BJ (cell line): ENCODE results near the gene MAB21L2. TPM values are rescaled to one million over a fixed set of nuclear protein-coding genes. Genes with fewer than 3 reads are reported as not detected.
"Not testable (repeated sequence)": the region's sequence is repeated elsewhere in the genome, so short reads cannot be mapped to it uniquely, and the experiment has no call there.

Source experiments
- CTCF ChIA-PET: fragments of 350-600 bp; formaldehyde crosslinking; extraction: SDS; loops from one replicate; lab custom pipeline; 2021; ENCODE audit warnings: antibody characterized with exemption, inconsistent platforms; lab: Yijun Ruan, JAX
- POLR2A ChIA-PET: fragments of 300-600 bp; sonication (Branson Sonifier 250); formaldehyde crosslinking; extraction: SDS; loops from one replicate; lab custom pipeline; 2021; ENCODE audit warnings: antibody characterized with exemption; lab: Charles Lee
- DNase-seq: peaks from one replicate; pipeline ENCODE4 v3.0.0-alpha.2; 2011; ENCODE audit warnings: low read depth
- H3K27me3 ChIP-seq: 2 replicates; pipeline ENCODE4 v1.6.0; 2011; ENCODE audit warnings: low read length; ENCODE audit not compliant: control insufficient read depth, insufficient read depth
- H3K36me3 ChIP-seq: 2 replicates; pipeline ENCODE4 v1.5.1; 2011; ENCODE audit warnings: low read length; ENCODE audit not compliant: control insufficient read depth, insufficient read depth
- H3K4me3 ChIP-seq: 2 replicates; pipeline ENCODE4 v1.5.1; 2011; ENCODE audit warnings: low read depth, mild to moderate bottlenecking, control low read depth, low read length
- CTCF ChIP-seq: IDR thresholded peaks from 2 replicates; pipeline ENCODE4 v1.5.1; 2011; ENCODE audit warnings: low read depth, mild to moderate bottlenecking, control low read depth, inconsistent platforms, low read length, moderate library complexity; ENCODE audit not compliant: insufficient read depth
- polyA minus RNA-seq: library from RNA; depleted of rRNA, polyadenylated mRNA; stranded (reverse); fragments of >200 nt; gene quantifications from 2 replicates; pipeline ENCODE4 v1.2.3, GENCODE V29; 2011; rRNA and poly(A)+ RNA removed
- polyA plus RNA-seq: library from polyadenylated mRNA; depleted of rRNA; stranded (reverse); fragments of >200 nt; gene quantifications from 2 replicates; pipeline ENCODE4 v1.2.3, GENCODE V29; 2011; rRNA removed

MAB21L2 gene
- polyA plus RNA-seq = not detected in 2 replicates
- not detected in 2 replicates for polyA minus RNA-seq

GRCh38 chr4:150582146-150582872, at the start of gene MAB21L2:
Gene MAB21L2 (plus strand): TSS chr4:150582151. CDS start chr4:150583030, 879 bp downstream.
- H3K27me3 ChIP-seq = no peaks in the 10 kb centered on the region
- no peak for DNase-seq
- no peak for TF ChIP-seq CTCF
- CTCF ChIA-PET = interaction anchor here (1.2 kb wide), 1 partner anchor 12 kb away, joined by 3 read pairs; no protein-coding TSS in a partner anchor
- H3K4me3 ChIP-seq = peak within 1 kb of the TSS; percentile 0; the same call in 1 of the 2 replicates
- POLR2A ChIA-PET = no interaction called here
- no peaks in the 10 kb centered on the region for H3K36me3 ChIP-seq

GRCh38 chr4:150533673-150534072, 48.3 kb upstream of the MAB21L2 start:
- ChIA-PET POLR2A (no interaction called here), CTCF (no interaction called here)
- H3K36me3 ChIP-seq = no peaks in the 10 kb centered on the region
- no peak overlapping the region for H3K4me3 ChIP-seq
- no peaks in the 10 kb centered on the region for H3K27me3 ChIP-seq
- TF ChIP-seq CTCF = no peak
- no peak for DNase-seq

GRCh38 chr4:150534818-150535217, 47.1 kb upstream of the MAB21L2 start:
- ChIA-PET CTCF (no interaction called here), POLR2A (no interaction called here)
- TF ChIP-seq CTCF = no peak
- no peaks in the 10 kb centered on the region for H3K27me3 ChIP-seq
- H3K36me3 ChIP-seq = no peaks in the 10 kb centered on the region
- H3K4me3 ChIP-seq = no peak overlapping the region
- no peak for DNase-seq

GRCh38 chr4:150537911-150538310, 44.0 kb upstream of the MAB21L2 start:
- DNase-seq, H3K4me3 ChIP-seq, H3K27me3 ChIP-seq, POLR2A ChIA-PET, CTCF ChIA-PET, H3K36me3 ChIP-seq: not testable (repeated sequence)

- CTCF ChIA-PET = interaction anchor here (1.0 kb wide), 2 partner anchors 10 to 15 kb away, joined by 3 read pairs; no protein-coding TSS in a partner anchor
- no peak for DNase-seq
- POLR2A ChIA-PET = no interaction called here
- Histone ChIP-seq H3K36me3 (no peaks in the 10 kb centered on the region), H3K27me3 (no peaks in the 10 kb centered on the region), H3K4me3 (no peak overlapping the region)
- TF ChIP-seq CTCF = no peak
Measured at GRCh38 chr4:150540536-150540935, 41.4 kb upstream of the MAB21L2 start.

GRCh38 chr4:150540959-150541360, 41.0 kb upstream of the MAB21L2 start:
- Histone ChIP-seq H3K36me3 (no peaks in the 10 kb centered on the region), H3K27me3 (no peaks in the 10 kb centered on the region), H3K4me3 (no peak overlapping the region)
- no peak for TF ChIP-seq CTCF
- ChIA-PET POLR2A (no interaction called here), CTCF (interaction anchor here (1.0 kb wide), 2 partner anchors 11 to 15 kb away, joined by 3 read pairs; no protein-coding TSS in a partner anchor)
- no peak for DNase-seq
